CD4-positive, alpha-beta T cell treated with Interleukin-12 subunit alpha and Interleukin-12 subunit beta, for 1 hour (primary cell): Measurements from ENCODE around the gene ZNF189.
"Not testable (repeated sequence)": the region's sequence is repeated elsewhere in the genome, so short reads cannot be mapped to it uniquely, and the experiment has no call there.

ENCODE experiments used
- DNase-seq: peaks from one replicate; pipeline ENCODE4 v3.0.0-alpha.2; 2020

The ZNF189 gene

GRCh38 chr9:101381118-101381517 is 17.5 kb upstream of the ZNF189 start:
- DNase-seq, result no peak

- DNase-seq, result no peak
These were observed 16.8 kb upstream of the ZNF189 start for GRCh38 chr9:101381833-101382342.

- no peak for DNase-seq
These were observed 15.3 kb upstream of the ZNF189 start for GRCh38 chr9:101383361-101383760.

GRCh38 chr9:101384873-101385536 is 13.6 kb upstream of the ZNF189 start, which contains the start of gene BAAT:
TSS of gene BAAT (minus strand) at chr9:101385006. CDS start at chr9:101371404, 13,602 bp downstream.
- DNase-seq, result not testable (repeated sequence)

GRCh38 chr9:101387871-101388506 is 10.7 kb upstream of the ZNF189 start:
- DNase-seq, result peak; percentile 50

- no peak for DNase-seq
These were observed 10.1 kb upstream of the ZNF189 start for GRCh38 chr9:101388507-101388993.

GRCh38 chr9:101393135-101393534 is 5.5 kb upstream of the ZNF189 start:
- DNase-seq, result no peak

- no peak for DNase-seq
These were observed 4.0 kb upstream of the ZNF189 start for GRCh38 chr9:101394687-101395086.

GRCh38 chr9:101397746-101398067 is 944 bp upstream of the ZNF189 start:
- no peak for DNase-seq

- no peak for DNase-seq
These were observed 435 bp downstream of the ZNF189 start for GRCh38 chr9:101398930-101399642.

- DNase-seq, result no peak
These were observed 956 bp downstream of the ZNF189 start for GRCh38 chr9:101399643-101399970.

- no peak for DNase-seq
These were observed 1.5 kb downstream of the ZNF189 start for GRCh38 chr9:101400120-101400519.

GRCh38 chr9:101403516-101404285 is 5.0 kb downstream of the ZNF189 start:
- DNase-seq, result no peak

- no peak for DNase-seq
These were observed 9.9 kb downstream of the ZNF189 start for GRCh38 chr9:101408374-101409078.

GRCh38 chr9:101409079-101409477 is 10.4 kb downstream of the ZNF189 start:
- no peak for DNase-seq

- no peak for DNase-seq
These were observed 16.2 kb downstream of the ZNF189 start for GRCh38 chr9:101414839-101415238.

- no peak for DNase-seq
These were observed 16.9 kb downstream of the ZNF189 start for GRCh38 chr9:101415578-101415977.

- no peak for DNase-seq
These were observed 18.7 kb downstream of the ZNF189 start for GRCh38 chr9:101417389-101417788.

- DNase-seq, result no peak
These were observed 19.3 kb downstream of the ZNF189 start for GRCh38 chr9:101417977-101418376.

- no peak for DNase-seq
These were observed 20.1 kb downstream of the ZNF189 start for GRCh38 chr9:101418518-101419430.

GRCh38 chr9:101419863-101420262 is 21.2 kb downstream of the ZNF189 start:
- no peak for DNase-seq
